Neural cell (in vitro differentiated cells): ENCODE results near the gene PLAAT5. TPM values are rescaled to one million over a fixed set of nuclear protein-coding genes. Genes with fewer than 3 reads are reported as not detected.

Experiments
- H2AFZ ChIP-seq: fragments of 200-600, 300-800 bp; sonication (generic), shearing (Covaris generic); 2 replicates; pipeline ENCODE4 v1.6.0; 2014; ENCODE audit warnings: low read depth, mild to moderate bottlenecking, antibody characterized with exemption, low read length, moderate library complexity
- H3F3A ChIP-seq: fragments of 200-600 bp; shearing (Covaris generic); 2 replicates; pipeline ENCODE4 v1.6.1; 2016; ENCODE audit warnings: mild to moderate bottlenecking, moderate library complexity, mixed read lengths, antibody characterized with exemption, low read length; ENCODE audit not compliant: insufficient read depth, poor library complexity, severe bottlenecking
- H3K27ac ChIP-seq: fragments of 200-600, 300-800 bp; sonication (generic), shearing (Covaris generic); 2 replicates; pipeline ENCODE4 v1.5.1; 2014; ENCODE audit warnings: mild to moderate bottlenecking, low read length, moderate library complexity
- H3K27me3 ChIP-seq: fragments of 300-800, 200-600 bp; sonication (generic), shearing (Covaris generic); 2 replicates; pipeline ENCODE4 v1.6.0; 2014; ENCODE audit warnings: mild to moderate bottlenecking, low read depth, low read length, moderate library complexity; ENCODE audit not compliant: insufficient read depth
- H3K36me3 ChIP-seq: fragments of 300-800, 200-600 bp; sonication (generic), shearing (Covaris generic); 2 replicates; pipeline ENCODE4 v1.5.1; 2014; ENCODE audit warnings: mild to moderate bottlenecking, antibody characterized with exemption, low read length, moderate library complexity; ENCODE audit not compliant: insufficient read depth
- H3K4me2 ChIP-seq: fragments of 300-800, 200-600 bp; sonication (generic), shearing (Covaris generic); 2 replicates; pipeline ENCODE4 v1.6.0; 2014; ENCODE audit warnings: mild to moderate bottlenecking, low read length
- H3K4me3 ChIP-seq: fragments of 300-800, 200-600 bp; sonication (generic), shearing (Covaris generic); 2 replicates; pipeline ENCODE4 v1.5.1; 2014; ENCODE audit warnings: mild to moderate bottlenecking, low read length, moderate library complexity
- H3K79me2 ChIP-seq: fragments of 200-600 bp; shearing (Covaris generic); replicated peaks from 2 replicates; pipeline ENCODE4 v1.6.0; 2014; ENCODE audit warnings: mild to moderate bottlenecking, low read length, moderate library complexity; ENCODE audit not compliant: insufficient read depth
- H3K9ac ChIP-seq: fragments of 300-800, 200-600 bp; sonication (generic), shearing (Covaris generic); 2 replicates; pipeline ENCODE4 v1.6.1; 2016; ENCODE audit warnings: mild to moderate bottlenecking, low read length, mixed read lengths
- H3K9me2 ChIP-seq: fragments of 200-600 bp; shearing (Covaris generic); 2 replicates; pipeline ENCODE4 v1.6.1; 2016; ENCODE audit warnings: mild to moderate bottlenecking, low read length, mixed read lengths; ENCODE audit not compliant: insufficient read depth
- H3K9me3 ChIP-seq: fragments of 200-600, 300-800 bp; sonication (generic), shearing (Covaris generic); 2 replicates; pipeline ENCODE4 v1.6.1; 2016; ENCODE audit warnings: mild to moderate bottlenecking, mixed run types, low read length, moderate library complexity, mixed read lengths
- H4K20me1 ChIP-seq: fragments of 200-600 bp; shearing (Covaris generic); 2 replicates; pipeline ENCODE4 v1.6.1; 2016; ENCODE audit warnings: mild to moderate bottlenecking, mixed run types; ENCODE audit not compliant: insufficient read depth
- CTCF ChIP-seq: fragments of 450-650 bp; IDR thresholded peaks from 2 replicates; pipeline ENCODE4 v1.5.1; 2014; ENCODE audit warnings: antibody characterized with exemption, mild to moderate bottlenecking, moderate library complexity; ENCODE audit not compliant: poor library complexity, severe bottlenecking
- EP300 ChIP-seq: fragments of 450-650 bp; conservative IDR thresholded peaks from 2 replicates; pipeline ENCODE4 v1.6.1; 2014; ENCODE audit warnings: antibody characterized with exemption, mild to moderate bottlenecking, moderate library complexity; ENCODE audit not compliant: poor library complexity, severe bottlenecking
- EZH2 ChIP-seq: fragments of 200-600, 300-800 bp; shearing (Covaris generic), sonication (generic); IDR thresholded peaks from 2 replicates; pipeline ENCODE4 v1.6.1; 2014; ENCODE audit warnings: antibody characterized with exemption, low read length, borderline replicate concordance, mild to moderate bottlenecking; ENCODE audit not compliant: insufficient read depth, poor library complexity, severe bottlenecking
- MXI1 ChIP-seq: fragments of 450-650 bp; conservative IDR thresholded peaks from 2 replicates; pipeline ENCODE4 v1.6.1; 2014; ENCODE audit warnings: antibody characterized with exemption, mild to moderate bottlenecking; ENCODE audit not compliant: poor library complexity, severe bottlenecking
- POLR2AphosphoS5 ChIP-seq: IDR thresholded peaks from 2 replicates; pipeline ENCODE4 v1.6.1; 2012
- RAD21 ChIP-seq: fragments of 450-650 bp; conservative IDR thresholded peaks from 2 replicates; pipeline ENCODE4 v1.6.1; 2014; ENCODE audit warnings: antibody characterized with exemption, mild to moderate bottlenecking, moderate library complexity
- REST ChIP-seq: IDR thresholded peaks from 2 replicates; pipeline ENCODE4 v1.6.1; 2012; ENCODE audit warnings: borderline replicate concordance
- SMC3 ChIP-seq: fragments of 450-650 bp; conservative IDR thresholded peaks from 2 replicates; pipeline ENCODE4 v1.6.1; 2014; ENCODE audit warnings: antibody characterized with exemption, mild to moderate bottlenecking, moderate library complexity; ENCODE audit not compliant: poor library complexity
- TAF1 ChIP-seq: IDR thresholded peaks from 2 replicates; pipeline ENCODE4 v1.6.1; 2012; ENCODE audit warnings: low read depth
- polyA plus RNA-seq: library from polyadenylated mRNA; depleted of rRNA; stranded (reverse); fragments of >200 nt; gene quantifications from 2 replicates; pipeline ENCODE4 v1.2.3, GENCODE V29; 2014

PLAAT5 gene
- polyA plus RNA-seq, 1 donor from 2014 or later = 0.14 TPM

GRCh38 chr11:63480039-63480438 is 10.9 kb downstream of the PLAAT5 start:
- no peak overlapping the region for H3K9ac ChIP-seq
- H3K4me3 ChIP-seq = no peak overlapping the region
- H3K36me3 ChIP-seq = no peaks in the 10 kb centered on the region
- peaks cover 4% of the 10 kb centered on the region for H3K9me3 ChIP-seq
- no peaks in the 10 kb centered on the region for H3F3A ChIP-seq
- no peak overlapping the region for H2AFZ ChIP-seq
- H3K4me2 ChIP-seq = no peak overlapping the region
- no peaks in the 10 kb centered on the region for H3K27me3 ChIP-seq
- no peaks in the 10 kb centered on the region for H3K79me2 ChIP-seq
- H4K20me1 ChIP-seq = no peaks in the 10 kb centered on the region
- H3K27ac ChIP-seq = no peak overlapping the region
- no peaks in the 10 kb centered on the region for H3K9me2 ChIP-seq
- TF ChIP-seq SMC3 (no peak), EP300 (no peak), CTCF (no peak), POLR2AphosphoS5 (no peak), REST (no peak), MXI1 (no peak), TAF1 (no peak), RAD21 (no peak), EZH2 (no peak)

GRCh38 chr11:63478896-63479295 is 12.1 kb downstream of the PLAAT5 start:
- H3K27ac ChIP-seq = no peak overlapping the region
- H2AFZ ChIP-seq = no peak overlapping the region

More at GRCh38 chr11:63478896-63479295, 12.1 kb downstream of the PLAAT5 start:
- H3K79me2 ChIP-seq = no peaks in the 10 kb centered on the region
- H3K9me2 ChIP-seq = no peaks in the 10 kb centered on the region
- TF ChIP-seq MXI1 (no peak), POLR2AphosphoS5 (no peak), EP300 (no peak), TAF1 (no peak), EZH2 (no peak), RAD21 (peak; percentile 98), CTCF (peak; percentile 97), REST (no peak), SMC3 (peak; percentile 98)
- H3K9me3 ChIP-seq = peaks cover 4% of the 10 kb centered on the region
- no peak overlapping the region for H3K9ac ChIP-seq
- no peaks in the 10 kb centered on the region for H3F3A ChIP-seq
- H3K4me3 ChIP-seq = no peak overlapping the region
- H3K36me3 ChIP-seq = no peaks in the 10 kb centered on the region
- no peaks in the 10 kb centered on the region for H3K27me3 ChIP-seq
- H3K4me2 ChIP-seq = no peak overlapping the region
- no peaks in the 10 kb centered on the region for H4K20me1 ChIP-seq
